Peyer's patch (tissue), 4 donors: Measurements from ENCODE around the gene CAPN9.

ENCODE experiments used
- POLR2A ChIP-seq, 2 donors: fragments of 450-650 bp; IDR thresholded peaks; one replicate each; pipeline ENCODE4 v1.5.1; 2017; ENCODE audit warnings: antibody characterized with exemption in 2 of 2, mild to moderate bottlenecking in 2 of 2, moderate library complexity in 2 of 2
- TF ChIP-seq, protein P1 (sequence below), 6 experiments: fragments of 450-650 bp in 4 of 6; fragments of 200-600 bp in 2 of 6; sonication (generic) in 1 of 6; IDR thresholded peaks; one replicate each; pipeline ENCODE4 v1.5.1; 2017 to 2019; ENCODE audit warnings: antibody characterized with exemption in 6 of 6, mild to moderate bottlenecking in 3 of 6, moderate library complexity in 1 of 6

DNA sequence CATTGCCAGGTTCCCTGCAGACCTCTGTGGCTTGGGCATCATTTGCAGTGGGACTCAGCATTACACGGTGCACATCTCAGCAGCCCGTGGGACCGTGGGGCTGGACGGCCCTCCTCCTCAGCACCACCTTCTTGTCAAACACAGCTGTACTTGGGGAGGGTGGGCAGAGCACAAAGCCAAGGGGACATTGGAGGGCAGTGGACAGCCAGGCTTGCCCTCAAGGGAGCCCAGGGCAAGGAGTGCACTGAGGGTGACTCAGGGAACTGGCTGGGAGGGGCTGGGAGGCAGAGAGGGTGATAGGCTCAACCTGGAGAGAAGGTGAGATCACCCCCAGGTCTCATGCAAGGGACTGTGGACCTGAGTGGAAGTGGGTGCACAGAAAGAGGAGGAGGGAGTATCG lies 3.4 kb downstream of the CAPN9 start:
- TF ChIP-seq, protein P1, sequence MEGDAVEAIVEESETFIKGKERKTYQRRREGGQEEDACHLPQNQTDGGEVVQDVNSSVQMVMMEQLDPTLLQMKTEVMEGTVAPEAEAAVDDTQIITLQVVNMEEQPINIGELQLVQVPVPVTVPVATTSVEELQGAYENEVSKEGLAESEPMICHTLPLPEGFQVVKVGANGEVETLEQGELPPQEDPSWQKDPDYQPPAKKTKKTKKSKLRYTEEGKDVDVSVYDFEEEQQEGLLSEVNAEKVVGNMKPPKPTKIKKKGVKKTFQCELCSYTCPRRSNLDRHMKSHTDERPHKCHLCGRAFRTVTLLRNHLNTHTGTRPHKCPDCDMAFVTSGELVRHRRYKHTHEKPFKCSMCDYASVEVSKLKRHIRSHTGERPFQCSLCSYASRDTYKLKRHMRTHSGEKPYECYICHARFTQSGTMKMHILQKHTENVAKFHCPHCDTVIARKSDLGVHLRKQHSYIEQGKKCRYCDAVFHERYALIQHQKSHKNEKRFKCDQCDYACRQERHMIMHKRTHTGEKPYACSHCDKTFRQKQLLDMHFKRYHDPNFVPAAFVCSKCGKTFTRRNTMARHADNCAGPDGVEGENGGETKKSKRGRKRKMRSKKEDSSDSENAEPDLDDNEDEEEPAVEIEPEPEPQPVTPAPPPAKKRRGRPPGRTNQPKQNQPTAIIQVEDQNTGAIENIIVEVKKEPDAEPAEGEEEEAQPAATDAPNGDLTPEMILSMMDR (IDR thresholded peaks at IDR 0.05): no peak
- TF ChIP-seq POLR2A (IDR thresholded peaks at IDR 0.05): no peak
